Activated CD8-positive, alpha-beta T cell treated with anti-CD3 and anti-CD28 coated beads for 36 hours (primary cell): Measurements from ENCODE around the gene WDR73. TPM values are rescaled to one million over a fixed set of nuclear protein-coding genes. Genes with fewer than 3 reads are reported as not detected.
A peak's percentile ranks its signal among the peaks of the same experiment; 100 is the strongest.

ENCODE experiments used
- ATAC-seq: fragments of 200-7000 bp; cut with Tn5 transposase; one replicate; pipeline ENCODE4 v1.10.0; 2021; ENCODE audit warnings: mild to moderate bottlenecking, moderate library complexity
- CTCF ChIA-PET: fragments of 350-600 bp; sonication (Branson Sonifier 250); formaldehyde crosslinking; loops from one replicate; lab custom pipeline; 2021; ENCODE audit warnings: antibody characterized with exemption; lab: Charles Lee
- POLR2A ChIA-PET: fragments of 350-600 bp; sonication (Branson Sonifier 250); formaldehyde crosslinking; loops from one replicate; lab custom pipeline; 2021; ENCODE audit warnings: antibody characterized with exemption; lab: Charles Lee
- DNase-seq: peaks from one replicate; pipeline ENCODE4 v3.0.0-alpha.2; 2020
- H3K27ac Mint-ChIP-seq: one replicate; pipeline ENCODE4 v1.8.0; 2021; ENCODE audit warnings: mild to moderate bottlenecking, mixed read lengths
- H3K27me3 Mint-ChIP-seq: one replicate; pipeline ENCODE4 v1.8.0; 2021; ENCODE audit warnings: mixed read lengths
- H3K36me3 Mint-ChIP-seq: one replicate; pipeline ENCODE4 v1.8.0; 2021; ENCODE audit warnings: low read depth, mixed read lengths
- H3K4me1 Mint-ChIP-seq: one replicate; pipeline ENCODE4 v1.8.0; 2021; ENCODE audit warnings: low read depth, mixed read lengths
- H3K4me3 Mint-ChIP-seq: one replicate; pipeline ENCODE4 v1.8.0; 2021; ENCODE audit warnings: mild to moderate bottlenecking, moderate library complexity, mixed read lengths
- H3K9me3 Mint-ChIP-seq: one replicate; pipeline ENCODE4 v1.8.0; 2021; ENCODE audit warnings: mixed read lengths
- CTCF ChIP-seq: fragments of 200-600 bp; IDR thresholded peaks from one replicate; pipeline ENCODE4 v1.8.0; 2022; ENCODE audit warnings: antibody characterized with exemption, mild to moderate bottlenecking
- intact Hi-C: fragments of 100-400 bp; cut with micrococcal nuclease; formaldehyde crosslinking; loops from one replicate; pipeline ENCODE4 v1.10.0; 2022
- total RNA-seq, 2 experiments: library from RNA; stranded (reverse); gene quantifications; one replicate each; pipeline ENCODE4 v1.2.3, GENCODE V29; 2021

WDR73 gene
- total RNA-seq, 2 experiments from 2014 or later: 12.4 to 12.5 TPM

- Mint-ChIP-seq H3K4me1 (peaks cover 37% of the 10 kb centered on the region), H3K27me3 (no peaks in the 10 kb centered on the region), H3K27ac (peak overlapping the region; percentile 67), H3K4me3 (peak overlapping the region; percentile 94), H3K36me3 (peaks cover 42% of the 10 kb centered on the region), H3K9me3 (no peaks in the 10 kb centered on the region)
- ATAC-seq: no peak
- no peak for TF ChIP-seq CTCF
- no peak for DNase-seq
- ChIA-PET POLR2A (interaction anchor here (0.7 to 1.7 kb wide), 4 partner anchors 8 to 115 kb away, joined by 3 to 5 read pairs (median 3); no protein-coding TSS in a partner anchor), CTCF (interaction anchor here (1.0 to 5.0 kb wide), 7 partner anchors 13 to 294 kb away, joined by 3 to 48 read pairs (median 4); partner anchors contain the start of genes WDR73 and ZSCAN2)
- intact Hi-C loops: loop anchor here (2.0 to 10.0 kb wide), 2 partner anchors 34 to 50 kb away; partner anchors contain the start of gene ZSCAN2
These were observed 19.8 kb downstream of the WDR73 start for GRCh38 chr15:84634228-84634837.

- H3K36me3 Mint-ChIP-seq: peaks cover 37% of the 10 kb centered on the region
- H3K4me3 Mint-ChIP-seq: peak overlapping the region; percentile 94
- ChIA-PET CTCF (interaction anchor here (1.0 to 5.0 kb wide), 7 partner anchors 12 to 295 kb away, joined by 3 to 48 read pairs (median 4); partner anchors contain the start of genes WDR73 and ZSCAN2), POLR2A (interaction anchor here (1.3 to 3.1 kb wide), 3 partner anchors 9 to 116 kb away, joined by 3 to 21 read pairs (median 5); partner anchors contain the start of gene WDR73)
- no peaks in the 10 kb centered on the region for H3K9me3 Mint-ChIP-seq
- no peaks in the 10 kb centered on the region for H3K27me3 Mint-ChIP-seq
- DNase-seq (peak; percentile 81), ATAC-seq (peak; percentile 48)
- H3K27ac Mint-ChIP-seq: peak overlapping the region; percentile 96
- intact Hi-C loops: loop anchor here (2.0 to 10.0 kb wide), 2 partner anchors 33 to 49 kb away; partner anchors contain the start of gene ZSCAN2
- TF ChIP-seq CTCF: no peak
- peaks cover 33% of the 10 kb centered on the region for H3K4me1 Mint-ChIP-seq
These were observed 20.5 kb downstream of the WDR73 start for GRCh38 chr15:84633311-84634227.

GRCh38 chr15:84631706-84632272 is 22.3 kb downstream of the WDR73 start:
- H3K27ac Mint-ChIP-seq: peak overlapping the region; percentile 96
- no peaks in the 10 kb centered on the region for H3K27me3 Mint-ChIP-seq
- H3K36me3 Mint-ChIP-seq: peaks cover 27% of the 10 kb centered on the region
- H3K4me3 Mint-ChIP-seq: peak overlapping the region; percentile 94
- no peaks in the 10 kb centered on the region for H3K9me3 Mint-ChIP-seq
- DNase-seq: peak; percentile 42
- intact Hi-C loops: loop anchor here (10.0 kb wide), 1 partner anchor 47 kb away; no protein-coding TSS in a partner anchor
- POLR2A ChIA-PET: interaction anchor here (0.6 to 3.1 kb wide), 7 partner anchors 9 to 286 kb away, joined by 3 to 21 read pairs (median 6); partner anchors contain the start of genes WDR73 and ZSCAN2
- peak; percentile 6 for ATAC-seq
- peaks cover 22% of the 10 kb centered on the region for H3K4me1 Mint-ChIP-seq
- TF ChIP-seq CTCF: no peak
- CTCF ChIA-PET: interaction anchor here (1.0 to 5.0 kb wide), 9 partner anchors 9 to 103 kb away, joined by 4 to 48 read pairs (median 8); partner anchors contain the start of genes NMB, WDR73 and ZSCAN2

GRCh38 chr15:84629033-84629432 is 25.1 kb downstream of the WDR73 start:
- no peak for DNase-seq
- Mint-ChIP-seq H3K27ac (no peak overlapping the region), H3K27me3 (no peaks in the 10 kb centered on the region), H3K36me3 (peaks cover 11% of the 10 kb centered on the region), H3K4me1 (peaks cover 10% of the 10 kb centered on the region), H3K9me3 (no peaks in the 10 kb centered on the region), H3K4me3 (no peak overlapping the region)
- ChIA-PET POLR2A (interaction anchor here (1.4 kb wide), 1 partner anchor 120 kb away, joined by 3 read pairs; the partner anchor contains the start of gene ZNF592), CTCF (interaction anchor here (1.8 to 2.2 kb wide), 2 partner anchors 30 to 41 kb away, joined by 6 to 9 read pairs; partner anchors contain the start of gene ZSCAN2)
- TF ChIP-seq CTCF: no peak
- intact Hi-C loops: no loop called here
- no peak for ATAC-seq
